HEK293 (cell line): ENCODE measurements around the gene NDUFS4.

Experiments
- CTCF ChIA-PET: fragments of 350-600 bp; formaldehyde crosslinking; extraction: SDS; loops from one replicate; lab custom pipeline; 2021; ENCODE audit warnings: antibody characterized with exemption; lab: Yijun Ruan, JAX
- POLR2A ChIA-PET: fragments of 300-600 bp; formaldehyde crosslinking; extraction: SDS; loops from one replicate; lab custom pipeline; 2020; ENCODE audit warnings: antibody characterized with exemption, inconsistent platforms; lab: Yijun Ruan, JAX
- H3K27ac ChIP-seq: fragments of 200-500 bp; sonication (Bioruptor generic); 2 replicates; pipeline ENCODE4 v1.5.1; 2014; ENCODE audit warnings: low read depth, low read length, control low read depth, inconsistent platforms; ENCODE audit errors: extremely low read depth
- H3K36me3 ChIP-seq, 2 experiments: fragments of 200-500 bp in 1 of 2; sonication (Bioruptor generic) in 1 of 2; 1 replicate in 1 of 2; 2 replicates in 1 of 2; pipeline ENCODE4 v1.5.1; 2014 to 2017; ENCODE audit warnings: inconsistent platforms in 2 of 2, low read length in 2 of 2; ENCODE audit not compliant: control insufficient read depth in 2 of 2, insufficient read depth in 1 of 2
- H3K4me1 ChIP-seq: fragments of 200-500 bp; sonication (Bioruptor generic); 2 replicates; pipeline ENCODE4 v1.5.1; 2014; ENCODE audit warnings: mild to moderate bottlenecking, low read length, inconsistent platforms; ENCODE audit not compliant: control insufficient read depth, insufficient read depth
- H3K4me3 ChIP-seq: 2 replicates; pipeline ENCODE4 v1.5.1; 2011; ENCODE audit warnings: low read depth, mild to moderate bottlenecking, control low read depth, low read length, moderate library complexity
- H3K9me3 ChIP-seq: fragments of 200-500 bp; sonication (Bioruptor generic); 2 replicates; pipeline ENCODE4 v1.5.1; 2014; ENCODE audit warnings: low read depth, low read length, inconsistent platforms; ENCODE audit not compliant: control insufficient read depth, insufficient read depth
- BCL11A ChIP-seq: fragments of 450-650 bp; formaldehyde crosslinking; IDR thresholded peaks from 2 replicates; pipeline ENCODE4 v1.5.1; 2016; ENCODE audit warnings: low read depth, missing biosample characterization, missing genetic modification characterization
- BCL6B ChIP-seq: fragments of 450-650 bp; formaldehyde crosslinking; IDR thresholded peaks from 2 replicates; pipeline ENCODE4 v1.5.1; 2017; ENCODE audit warnings: missing biosample characterization, missing genetic modification characterization
- EGR2 ChIP-seq: fragments of 450-650 bp; formaldehyde crosslinking; IDR thresholded peaks from 2 replicates; pipeline ENCODE4 v1.5.1; 2016; ENCODE audit warnings: low read depth, missing biosample characterization, missing genetic modification characterization
- ELK4 ChIP-seq: IDR thresholded peaks from 2 replicates; pipeline ENCODE4 v1.6.1; 2011; ENCODE audit warnings: mild to moderate bottlenecking, low read depth, low read length, borderline replicate concordance
- FEZF1 ChIP-seq: fragments of 450-650 bp; formaldehyde crosslinking; IDR thresholded peaks from 2 replicates; pipeline ENCODE4 v1.5.1; 2016; ENCODE audit warnings: missing biosample characterization, missing genetic modification characterization
- GFI1B ChIP-seq: fragments of 450-650 bp; formaldehyde crosslinking; IDR thresholded peaks from 2 replicates; pipeline ENCODE4 v1.5.1; 2016; ENCODE audit warnings: missing biosample characterization, missing genetic modification characterization
- HIC1 ChIP-seq: fragments of 450-650 bp; formaldehyde crosslinking; IDR thresholded peaks from 2 replicates; pipeline ENCODE4 v1.5.1; 2016; ENCODE audit warnings: missing biosample characterization, missing genetic modification characterization
- HOXA7 ChIP-seq: sonication (generic); formaldehyde crosslinking; IDR thresholded peaks from 2 replicates; pipeline ENCODE4 v1.8.1; 2022; ENCODE audit warnings: missing genetic modification reagents, borderline replicate concordance
- OVOL3 ChIP-seq: fragments of 450-650 bp; formaldehyde crosslinking; IDR thresholded peaks from 2 replicates; pipeline ENCODE4 v1.5.1; 2016; ENCODE audit warnings: missing biosample characterization, missing genetic modification characterization
- TSHZ1 ChIP-seq: fragments of 450-650 bp; formaldehyde crosslinking; IDR thresholded peaks from 2 replicates; pipeline ENCODE4 v1.5.1; 2016; ENCODE audit warnings: missing biosample characterization, missing genetic modification characterization, borderline replicate concordance
- WT1 ChIP-seq: fragments of 450-650 bp; formaldehyde crosslinking; IDR thresholded peaks from 2 replicates; pipeline ENCODE4 v1.5.1; 2016; ENCODE audit warnings: missing biosample characterization, missing genetic modification characterization
- ZBTB26 ChIP-seq: fragments of 450-650 bp; formaldehyde crosslinking; optimal IDR thresholded peaks from 2 replicates; pipeline ENCODE3; 2016; ENCODE audit warnings: missing biosample characterization, mild to moderate bottlenecking, missing genetic modification characterization
- ZBTB48 ChIP-seq: fragments of 450-650 bp; formaldehyde crosslinking; IDR thresholded peaks from 2 replicates; pipeline ENCODE4 v1.5.1; 2016; ENCODE audit warnings: missing biosample characterization, missing genetic modification characterization
- ZEB2 ChIP-seq: fragments of 450-650 bp; formaldehyde crosslinking; IDR thresholded peaks from 2 replicates; pipeline ENCODE4 v1.5.1; 2016; ENCODE audit warnings: missing biosample characterization, missing genetic modification characterization
- ZFHX2 ChIP-seq: fragments of 450-650 bp; formaldehyde crosslinking; conservative IDR thresholded peaks from 2 replicates; pipeline ENCODE4 v1.5.1; 2016; ENCODE audit warnings: missing biosample characterization, missing genetic modification characterization
- ZFP3 ChIP-seq: fragments of 450-650 bp; formaldehyde crosslinking; IDR thresholded peaks from 2 replicates; pipeline ENCODE4 v1.5.1; 2016; ENCODE audit warnings: low read depth, missing biosample characterization, missing genetic modification characterization
- ZNF132 ChIP-seq: fragments of 450-650 bp; formaldehyde crosslinking; IDR thresholded peaks from 2 replicates; pipeline ENCODE4 v1.5.1; 2017; ENCODE audit warnings: missing biosample characterization, missing genetic modification characterization, borderline replicate concordance
- ZNF133 ChIP-seq: fragments of 450-650 bp; formaldehyde crosslinking; IDR thresholded peaks from 2 replicates; pipeline ENCODE4 v1.5.1; 2016; ENCODE audit warnings: missing biosample characterization, missing genetic modification characterization
- ZNF341 ChIP-seq: fragments of 450-650 bp; formaldehyde crosslinking; IDR thresholded peaks from 2 replicates; pipeline ENCODE4; 2016; ENCODE audit warnings: low read depth, missing biosample characterization, missing genetic modification characterization
- ZNF354C ChIP-seq: fragments of 450-650 bp; formaldehyde crosslinking; IDR thresholded peaks from 2 replicates; pipeline ENCODE4 v1.5.1; 2016; ENCODE audit warnings: missing biosample characterization, missing genetic modification characterization, low read depth, borderline replicate concordance
- ZNF366 ChIP-seq: fragments of 450-650 bp; formaldehyde crosslinking; conservative IDR thresholded peaks from 2 replicates; pipeline ENCODE4 v1.5.1; 2016; ENCODE audit warnings: missing biosample characterization, missing genetic modification characterization
- ZNF501 ChIP-seq: fragments of 450-650 bp; formaldehyde crosslinking; IDR thresholded peaks from 2 replicates; pipeline ENCODE4 v1.5.1; 2016; ENCODE audit warnings: missing biosample characterization, missing genetic modification characterization
- ZNF529 ChIP-seq: fragments of 450-650 bp; formaldehyde crosslinking; IDR thresholded peaks from 2 replicates; pipeline ENCODE4 v1.5.1; 2017; ENCODE audit warnings: missing genetic modification characterization, missing biosample characterization; ENCODE audit not compliant: insufficient replicate concordance
- ZNF558 ChIP-seq: fragments of 450-650 bp; formaldehyde crosslinking; IDR thresholded peaks from 2 replicates; pipeline ENCODE4 v1.5.1; 2016; ENCODE audit warnings: missing biosample characterization, missing genetic modification characterization
- ZNF560 ChIP-seq: fragments of 450-650 bp; formaldehyde crosslinking; IDR thresholded peaks from 2 replicates; pipeline ENCODE4 v1.5.1; 2017; ENCODE audit warnings: missing biosample characterization, missing genetic modification characterization, borderline replicate concordance
- ZNF792 ChIP-seq: fragments of 450-650 bp; formaldehyde crosslinking; IDR thresholded peaks from 2 replicates; pipeline ENCODE4 v1.5.1; 2016; ENCODE audit warnings: missing biosample characterization, missing genetic modification characterization

Gene NDUFS4

GRCh38 chr5:53575831-53576230, 15.4 kb downstream of the NDUFS4 start (continued):
- TF ChIP-seq OVOL3, result no peak

GRCh38 chr5:53576674-53577073, 16.2 kb downstream of the NDUFS4 start:
- Histone ChIP-seq H3K9me3 (no peaks in the 10 kb centered on the region), H3K4me1 (peaks cover 5% of the 10 kb centered on the region; the same call in 1 of the 2 replicates), H3K4me3 (no peak overlapping the region), H3K36me3 (no peaks in the 10 kb centered on the region), H3K27ac (no peak overlapping the region)
- CTCF ChIA-PET, result interaction anchor here (1.0 kb wide), 1 partner anchor 16 kb away, joined by 4 read pairs; the partner anchor contains the start of gene NDUFS4
- TF ChIP-seq ZNF366 (tag by site-specific recombination) (no peak), ZEB2 (tag by site-specific recombination) (no peak), ZNF792 (tag by site-specific recombination) (no peak), ZFP3 (tag by site-specific recombination) (no peak), EGR2 (no peak), ZNF560 (tag by site-specific recombination) (no peak), FEZF1 (tag by site-specific recombination) (no peak), WT1 (tag by site-specific recombination) (no peak), ZNF354C (tag by site-specific recombination) (no peak), HOXA7 (CRISPR knock-in tag) (no peak), ZNF558 (tag by site-specific recombination) (no peak), ZNF529 (no peak), ZNF341 (tag by site-specific recombination) (no peak), HIC1 (no peak), TSHZ1 (tag by site-specific recombination) (no peak)
- POLR2A ChIA-PET, result no interaction called here

GRCh38 chr5:53578854-53579253, 18.4 kb downstream of the NDUFS4 start:
- no peaks in the 10 kb centered on the region for H3K36me3 ChIP-seq
- H3K4me3 ChIP-seq, result no peak overlapping the region
- no peaks in the 10 kb centered on the region for H3K9me3 ChIP-seq
- CTCF ChIA-PET, result no interaction called here
- POLR2A ChIA-PET, result no interaction called here
- peaks cover 5% of the 10 kb centered on the region; the same call in 1 of the 2 replicates for H3K4me1 ChIP-seq
- no peak for TF ChIP-seq ZEB2 (tag by site-specific recombination)
- no peak for TF ChIP-seq GFI1B
- no peak for TF ChIP-seq ZNF341 (tag by site-specific recombination)
- no peak for TF ChIP-seq ZNF133
- no peak for TF ChIP-seq BCL6B (tag by site-specific recombination)
- no peak for TF ChIP-seq ZNF132 (tag by site-specific recombination)
- no peak for TF ChIP-seq ZBTB26
- no peak for TF ChIP-seq ZFHX2 (tag by site-specific recombination)
- no peak for TF ChIP-seq ZBTB48
- TF ChIP-seq EGR2, result no peak
- TF ChIP-seq ZNF501 (tag by site-specific recombination), result no peak
- TF ChIP-seq ZFP3 (tag by site-specific recombination), result no peak
- TF ChIP-seq BCL11A (tag by site-specific recombination), result no peak
- no peak for TF ChIP-seq ELK4
- H3K27ac ChIP-seq, result no peak overlapping the region
